Cardiac fibroblast (primary cell): Measurements from ENCODE around the gene PNKD.

Experiments used
- DNase-seq, 2 donors: peaks; one replicate each; pipeline versions ENCODE4 v3.0.0 to v3.0.0-alpha.2; 2010; ENCODE audit warnings: low read depth in 2 of 2
- H3K4me3 ChIP-seq, 2 donors: replicated peaks in 1 of 2; 1 replicate in 1 of 2; 2 replicates in 1 of 2; pipeline ENCODE4 v1.5.1; 2011; ENCODE audit warnings: low read depth in 2 of 2, low read length in 2 of 2, mild to moderate bottlenecking in 2 of 2, moderate library complexity in 1 of 2
- TF ChIP-seq, protein P1 (sequence below): IDR thresholded peaks from one replicate; pipeline ENCODE4 v1.5.1; 2011; ENCODE audit warnings: low read depth, mild to moderate bottlenecking, low read length, inconsistent platforms

The PNKD gene

DNA sequence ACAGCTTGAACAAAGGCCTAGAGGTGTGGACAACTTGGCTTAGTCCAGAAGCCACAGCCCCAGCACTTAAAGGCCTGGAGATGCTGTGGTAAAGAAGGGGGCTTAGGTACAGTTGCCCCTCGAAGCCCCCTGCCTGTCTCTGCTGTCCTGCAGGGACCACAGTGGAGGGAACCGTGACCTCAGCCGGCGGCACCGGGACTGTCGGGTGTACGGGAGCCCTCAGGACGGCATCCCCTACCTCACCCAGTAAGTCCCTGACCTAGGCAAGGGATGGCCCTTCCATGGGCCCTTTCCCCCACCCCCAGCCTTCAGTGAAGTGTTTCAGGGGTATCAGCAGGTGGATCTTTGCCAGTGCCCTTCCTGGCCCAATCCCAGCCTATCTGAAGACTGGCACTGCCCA, 71.1 kb downstream of the PNKD start:
- no peak overlapping the region for H3K4me3 ChIP-seq
- TF ChIP-seq, protein P1, sequence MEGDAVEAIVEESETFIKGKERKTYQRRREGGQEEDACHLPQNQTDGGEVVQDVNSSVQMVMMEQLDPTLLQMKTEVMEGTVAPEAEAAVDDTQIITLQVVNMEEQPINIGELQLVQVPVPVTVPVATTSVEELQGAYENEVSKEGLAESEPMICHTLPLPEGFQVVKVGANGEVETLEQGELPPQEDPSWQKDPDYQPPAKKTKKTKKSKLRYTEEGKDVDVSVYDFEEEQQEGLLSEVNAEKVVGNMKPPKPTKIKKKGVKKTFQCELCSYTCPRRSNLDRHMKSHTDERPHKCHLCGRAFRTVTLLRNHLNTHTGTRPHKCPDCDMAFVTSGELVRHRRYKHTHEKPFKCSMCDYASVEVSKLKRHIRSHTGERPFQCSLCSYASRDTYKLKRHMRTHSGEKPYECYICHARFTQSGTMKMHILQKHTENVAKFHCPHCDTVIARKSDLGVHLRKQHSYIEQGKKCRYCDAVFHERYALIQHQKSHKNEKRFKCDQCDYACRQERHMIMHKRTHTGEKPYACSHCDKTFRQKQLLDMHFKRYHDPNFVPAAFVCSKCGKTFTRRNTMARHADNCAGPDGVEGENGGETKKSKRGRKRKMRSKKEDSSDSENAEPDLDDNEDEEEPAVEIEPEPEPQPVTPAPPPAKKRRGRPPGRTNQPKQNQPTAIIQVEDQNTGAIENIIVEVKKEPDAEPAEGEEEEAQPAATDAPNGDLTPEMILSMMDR: no peak
- no peak for DNase-seq

DNA sequence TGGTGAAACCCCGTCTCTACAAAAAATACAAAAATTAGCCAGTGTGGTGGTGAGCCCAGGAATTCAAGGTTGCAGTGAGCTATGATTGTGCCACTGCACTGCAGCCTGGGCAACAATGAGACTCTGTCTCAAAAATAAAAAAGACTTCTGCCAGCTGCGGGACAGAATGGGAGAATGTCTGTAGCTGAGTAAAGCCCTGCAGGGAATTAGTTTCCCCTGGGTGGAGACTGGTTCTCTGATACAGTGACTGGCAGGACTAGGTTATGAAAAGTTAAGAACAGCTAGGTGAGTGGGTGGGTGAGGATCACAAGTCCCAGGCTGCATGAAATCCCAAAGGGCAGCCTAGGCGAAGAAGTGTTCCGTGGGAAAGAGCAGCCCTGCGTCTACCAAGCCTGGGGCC, 72.5 kb downstream of the PNKD start:
- TF ChIP-seq, protein P1: no peak
- no peak for DNase-seq

DNA sequence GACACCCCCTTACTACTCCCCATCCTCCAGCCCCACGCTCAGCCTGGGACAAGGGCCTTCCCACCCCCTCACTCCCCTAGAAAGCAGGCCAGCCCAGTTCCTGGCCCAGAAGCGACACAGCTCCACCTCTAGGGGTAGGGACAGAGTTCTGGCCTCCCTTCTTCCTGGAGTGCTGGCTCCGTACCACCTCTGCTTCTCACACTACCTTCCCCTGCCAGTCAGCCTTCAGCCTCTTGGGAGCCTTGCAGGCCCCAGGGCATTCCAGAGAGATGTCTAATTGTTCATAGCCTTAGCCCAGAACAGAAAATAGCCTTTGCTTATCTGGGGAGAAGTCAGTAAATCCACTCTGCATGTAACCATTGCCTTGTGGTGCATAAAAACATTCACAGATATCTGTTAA, 73.3 kb downstream of the PNKD start:
- no peak overlapping the region for H3K4me3 ChIP-seq
- peak; percentile 76 to 84 for DNase-seq
- TF ChIP-seq, protein P1: no peak

More for the DNA sequence above, 72.5 kb downstream of the PNKD start:
- no peak overlapping the region for H3K4me3 ChIP-seq

DNA sequence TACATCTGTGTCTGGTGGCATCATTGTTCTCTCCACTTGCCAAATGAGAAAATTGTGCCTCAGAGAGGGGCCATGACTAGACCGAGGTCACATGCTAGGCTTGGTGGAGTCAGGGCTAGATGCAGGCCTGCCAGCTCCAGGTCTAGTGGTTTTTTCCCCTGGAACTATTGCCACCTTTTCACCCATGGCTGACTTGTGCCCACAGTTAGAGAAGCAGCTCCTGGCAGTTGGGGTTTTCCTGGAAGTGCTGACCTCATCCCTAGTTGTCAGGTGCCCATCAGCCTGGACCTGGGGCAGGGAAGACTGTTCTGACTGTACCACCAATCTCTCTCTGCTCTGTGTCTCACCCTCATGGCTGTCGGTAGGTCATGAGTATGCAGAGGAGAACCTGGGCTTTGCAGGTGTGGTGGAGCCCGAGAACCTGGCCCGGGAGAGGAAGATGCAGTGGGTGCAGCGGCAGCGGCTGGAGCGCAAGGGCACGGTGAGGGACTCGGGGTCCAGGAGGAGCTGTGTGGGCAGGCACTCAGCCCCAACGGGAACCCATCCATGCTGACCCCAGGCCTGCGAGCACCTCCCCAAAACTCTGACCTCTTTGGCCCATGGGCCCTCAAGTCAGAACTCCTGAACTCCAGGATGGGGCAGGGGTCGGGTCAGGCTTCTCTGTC, 73.9 kb downstream of the PNKD start:
- H3K4me3 ChIP-seq: no peak overlapping the region
- TF ChIP-seq, protein P1: no peak
- no peak for DNase-seq

DNA sequence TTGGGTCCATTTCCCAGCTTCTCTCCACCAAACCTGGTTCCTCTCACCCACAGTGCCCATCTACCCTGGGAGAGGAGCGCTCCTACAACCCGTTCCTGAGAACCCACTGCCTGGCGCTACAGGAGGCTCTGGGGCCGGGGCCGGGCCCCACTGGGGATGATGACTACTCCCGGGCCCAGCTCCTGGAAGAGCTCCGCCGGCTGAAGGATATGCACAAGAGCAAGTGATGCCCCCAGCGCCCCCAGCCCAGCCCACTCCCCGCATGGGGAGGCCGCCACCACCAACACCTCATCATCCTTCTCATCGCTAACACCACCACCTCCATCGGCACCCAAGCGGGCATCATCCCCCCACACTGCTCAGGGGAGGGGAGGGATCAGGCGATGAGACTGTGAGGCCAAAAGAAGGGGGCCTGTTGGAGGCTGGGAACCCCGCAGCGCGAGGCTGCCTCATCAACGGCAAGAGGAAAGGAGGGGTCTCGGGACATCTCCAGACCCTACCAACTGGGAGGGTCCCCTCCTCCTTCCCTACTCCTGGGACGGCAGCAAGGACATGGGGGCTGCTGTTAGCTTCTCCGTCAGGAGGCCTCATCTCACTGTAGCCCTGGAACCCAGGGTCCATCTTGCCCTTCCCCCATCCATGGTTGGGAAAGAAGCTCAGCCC, 74.6 kb downstream of the PNKD start:
- TF ChIP-seq, protein P1: no peak
- H3K4me3 ChIP-seq: no peak overlapping the region
- DNase-seq: no peak

DNA sequence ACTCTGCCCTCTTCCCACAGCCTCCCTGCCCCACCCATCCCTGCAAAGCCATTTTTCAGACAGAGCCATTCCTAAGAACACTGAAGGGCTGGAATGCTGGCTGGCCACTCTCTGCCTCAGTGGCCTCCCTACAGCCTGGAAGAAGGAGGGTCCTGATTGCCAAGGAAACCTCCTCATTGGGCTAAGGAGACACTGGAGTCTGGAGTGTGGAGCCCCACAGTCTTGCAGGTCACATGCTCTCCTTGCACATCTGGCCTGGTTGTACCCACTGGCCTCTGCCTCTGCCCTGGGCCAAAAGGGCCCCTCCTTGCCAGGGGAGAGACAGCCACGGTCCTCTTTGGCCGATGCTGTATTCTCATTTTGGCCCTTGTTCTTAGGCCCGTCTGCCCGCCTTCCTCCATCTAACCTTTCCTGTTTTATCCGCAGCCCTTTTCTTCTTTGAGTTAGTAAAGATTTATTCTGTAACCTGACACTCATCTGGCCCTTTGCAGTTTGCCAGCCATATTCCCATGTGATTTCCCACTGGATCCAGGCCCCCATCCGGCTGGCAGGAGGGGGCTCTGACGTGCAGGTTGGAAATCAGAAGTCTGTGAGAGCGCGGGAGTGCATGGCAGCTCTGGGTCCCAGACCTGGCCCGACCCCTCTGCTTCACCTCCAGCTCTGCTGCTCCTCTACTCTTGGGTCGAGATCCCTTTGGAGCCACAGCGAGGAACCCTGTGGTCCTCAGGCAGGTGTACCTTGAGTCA, 75.3 kb downstream of the PNKD start:
- H3K4me3 ChIP-seq: no peak overlapping the region
- TF ChIP-seq, protein P1: no peak
- no peak for DNase-seq
